ENCODE results near the gene SCAP. TPM values are rescaled to one million over a fixed set of nuclear protein-coding genes. Genes with fewer than 3 reads are reported as not detected.

Gene SCAP
- total RNA-seq, 2 experiments from 2014 or later = 57.5 to 60.7 TPM

DNA sequence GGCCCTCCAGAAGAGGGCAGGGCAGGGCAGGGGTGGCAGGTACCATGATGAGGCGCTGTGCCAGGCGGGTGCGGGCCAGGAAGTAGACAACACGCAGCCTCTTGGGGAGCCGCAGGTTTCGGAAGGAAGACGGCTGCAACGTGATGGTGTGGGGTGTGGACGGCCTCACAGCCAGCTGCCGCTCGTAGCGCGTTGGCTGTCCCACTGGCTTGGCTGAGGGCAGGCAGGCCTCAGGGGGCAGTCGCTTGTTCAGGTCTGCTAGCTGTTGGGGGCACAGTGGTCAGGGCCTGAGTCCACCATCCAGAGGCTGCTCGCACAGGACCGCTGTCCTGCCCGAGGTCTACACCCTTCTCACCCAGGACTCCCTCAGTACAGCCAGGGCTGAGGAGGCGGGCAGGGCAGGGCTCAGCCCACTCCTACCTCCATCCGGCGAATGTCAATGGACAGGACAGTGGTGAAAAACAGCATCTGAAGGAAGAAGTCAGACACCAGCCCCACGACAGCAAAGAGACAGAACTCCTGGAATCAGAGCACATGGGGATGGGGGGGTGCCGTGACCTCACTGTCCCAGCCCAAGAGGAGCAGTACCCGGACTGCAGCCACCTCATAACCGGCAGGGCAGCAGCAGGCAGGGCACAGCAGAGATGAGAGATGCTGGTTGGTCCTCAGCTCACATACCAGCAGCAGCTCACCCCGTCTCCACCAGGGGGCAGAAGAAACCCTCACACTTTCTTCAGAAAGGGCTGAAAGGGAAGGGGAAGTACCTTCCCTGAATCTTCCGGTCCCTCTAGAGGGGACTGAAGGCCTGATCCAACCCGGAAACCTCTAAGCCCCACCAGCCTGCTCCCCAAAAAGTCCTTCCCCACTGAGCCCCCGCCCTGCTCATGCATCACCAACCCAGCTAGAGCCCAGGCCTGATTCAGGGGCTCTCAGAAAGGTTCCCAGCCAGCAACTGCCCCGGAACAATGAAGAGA is 54.9 kb downstream of the SCAP start:
- Mint-ChIP-seq H3K4me3 (peak overlapping the region; percentile 69), H3K27ac (peak overlapping the region; percentile 99), H3K4me1 (ENCODE audit: low read depth) (peaks cover 23% of the 10 kb centered on the region), H3K27me3 (ENCODE audit: low read depth) (no peaks in the 10 kb centered on the region), H3K9me3 (ENCODE audit: insufficient read depth) (no peaks in the 10 kb centered on the region), H3K36me3 (ENCODE audit: low read depth) (peaks cover 25% of the 10 kb centered on the region)
- ChIA-PET CTCF (interaction anchor here (0.6 to 4.4 kb wide), 44 partner anchors 8 to 417 kb away, joined by 3 to 100 read pairs (median 5); partner anchors contain the start of genes ELP6, PTPN23, SCAP and SETD2), POLR2A (interaction anchor here (0.6 to 1.3 kb wide), 8 partner anchors 12 to 433 kb away, joined by 3 to 10 read pairs (median 3); partner anchors contain the start of genes ELP6 and SCAP)
- DNase-seq (peak; percentile 95), ATAC-seq (peak; percentile 96)

DNA sequence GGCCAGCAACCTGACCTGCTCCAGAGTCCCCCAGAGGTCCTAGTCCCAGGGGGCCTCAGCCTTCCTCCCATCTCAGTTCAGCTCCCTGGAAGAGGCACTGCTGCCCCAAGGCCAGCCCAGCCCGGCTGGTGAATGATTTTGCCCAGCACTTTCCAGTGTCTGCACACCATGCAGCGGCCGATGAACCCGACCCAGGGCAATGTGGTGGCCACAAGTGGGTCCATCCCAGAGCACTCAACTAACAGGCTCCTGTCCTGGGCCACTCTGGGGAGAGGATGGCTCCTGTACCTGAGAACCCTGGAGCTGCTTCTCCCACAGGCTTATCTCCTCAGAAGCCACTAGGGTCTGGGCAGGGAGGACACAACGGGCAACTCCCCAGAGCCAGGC is 55.7 kb downstream of the SCAP start:
- Mint-ChIP-seq H3K36me3 (ENCODE audit: low read depth) (peaks cover 25% of the 10 kb centered on the region), H3K27ac (peak overlapping the region; percentile 11), H3K9me3 (ENCODE audit: insufficient read depth) (no peaks in the 10 kb centered on the region), H3K4me3 (no peak overlapping the region), H3K27me3 (ENCODE audit: low read depth) (no peaks in the 10 kb centered on the region), H3K4me1 (ENCODE audit: low read depth) (peaks cover 23% of the 10 kb centered on the region)
- ChIA-PET CTCF (interaction anchor here (1.6 to 4.4 kb wide), 6 partner anchors 15 to 98 kb away, joined by 4 to 100 read pairs (median 8); partner anchors contain the start of gene SCAP), POLR2A (no interaction called here)
- no peak for ATAC-seq
- DNase-seq = no peak

- no peak for ATAC-seq
- Mint-ChIP-seq H3K27ac (peak overlapping the region; percentile 59), H3K27me3 (ENCODE audit: low read depth) (no peaks in the 10 kb centered on the region), H3K36me3 (ENCODE audit: low read depth) (peaks cover 25% of the 10 kb centered on the region), H3K4me1 (ENCODE audit: low read depth) (peaks cover 23% of the 10 kb centered on the region), H3K4me3 (no peak overlapping the region), H3K9me3 (ENCODE audit: insufficient read depth) (no peaks in the 10 kb centered on the region)
- CTCF ChIA-PET = interaction anchor here (1.0 to 2.3 kb wide), 3 partner anchors 17 to 73 kb away, joined by 3 to 14 read pairs (median 9); partner anchors contain the start of gene SCAP
- no peak for DNase-seq
- POLR2A ChIA-PET = no interaction called here
Measured at GRCh38 chr3:47419083-47420043, 56.4 kb downstream of the SCAP start.

GRCh38 chr3:47418167-47419082 is 57.3 kb downstream of the SCAP start:
- peaks cover 32% of the 10 kb centered on the region for H3K36me3 Mint-ChIP-seq (ENCODE audit: low read depth)
- DNase-seq (no peak), ATAC-seq (no peak)
- no peak overlapping the region for H3K4me3 Mint-ChIP-seq
- peak overlapping the region; percentile 59 for H3K27ac Mint-ChIP-seq
- ChIA-PET CTCF (interaction anchor here (1.0 to 2.1 kb wide), 2 partner anchors 18 to 58 kb away, joined by 3 to 9 read pairs; partner anchors contain the start of gene SCAP), POLR2A (no interaction called here)
- H3K9me3 Mint-ChIP-seq (ENCODE audit: insufficient read depth) = no peaks in the 10 kb centered on the region
- no peaks in the 10 kb centered on the region for H3K27me3 Mint-ChIP-seq (ENCODE audit: low read depth)
- peaks cover 23% of the 10 kb centered on the region for H3K4me1 Mint-ChIP-seq (ENCODE audit: low read depth)

DNA sequence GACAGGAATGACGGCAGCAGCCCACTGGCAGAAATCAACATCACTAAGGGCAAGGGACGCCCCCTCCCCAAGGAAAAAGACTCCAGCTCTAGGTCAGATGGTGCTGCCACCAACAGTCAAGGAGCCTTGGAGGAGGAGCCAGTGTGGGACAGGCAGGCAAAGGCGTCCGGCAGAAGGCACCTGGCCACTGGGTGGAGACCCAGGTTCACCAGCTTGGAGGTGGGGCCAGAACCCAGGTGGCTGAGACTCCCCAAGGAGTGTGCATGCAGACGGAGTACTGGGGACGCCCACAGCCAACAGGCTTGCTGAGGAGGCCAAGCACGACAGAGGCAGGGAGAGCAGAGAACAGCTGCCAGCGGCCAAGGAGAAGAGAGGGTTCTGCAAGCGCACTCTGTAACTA is 59.7 kb downstream of the SCAP start:
- peaks cover 4% of the 10 kb centered on the region for H3K4me1 Mint-ChIP-seq (ENCODE audit: low read depth)
- no peak for DNase-seq
- H3K27me3 Mint-ChIP-seq (ENCODE audit: low read depth) = no peaks in the 10 kb centered on the region
- no peak for ATAC-seq
- no peaks in the 10 kb centered on the region for H3K9me3 Mint-ChIP-seq (ENCODE audit: insufficient read depth)
- H3K36me3 Mint-ChIP-seq (ENCODE audit: low read depth) = peaks cover 34% of the 10 kb centered on the region
- ChIA-PET POLR2A (no interaction called here), CTCF (interaction anchor here (2.0 kb wide), 1 partner anchor 60 kb away, joined by 7 read pairs; the partner anchor contains the start of gene SCAP)
- no peak overlapping the region for H3K4me3 Mint-ChIP-seq
- H3K27ac Mint-ChIP-seq = no peak overlapping the region

DNA sequence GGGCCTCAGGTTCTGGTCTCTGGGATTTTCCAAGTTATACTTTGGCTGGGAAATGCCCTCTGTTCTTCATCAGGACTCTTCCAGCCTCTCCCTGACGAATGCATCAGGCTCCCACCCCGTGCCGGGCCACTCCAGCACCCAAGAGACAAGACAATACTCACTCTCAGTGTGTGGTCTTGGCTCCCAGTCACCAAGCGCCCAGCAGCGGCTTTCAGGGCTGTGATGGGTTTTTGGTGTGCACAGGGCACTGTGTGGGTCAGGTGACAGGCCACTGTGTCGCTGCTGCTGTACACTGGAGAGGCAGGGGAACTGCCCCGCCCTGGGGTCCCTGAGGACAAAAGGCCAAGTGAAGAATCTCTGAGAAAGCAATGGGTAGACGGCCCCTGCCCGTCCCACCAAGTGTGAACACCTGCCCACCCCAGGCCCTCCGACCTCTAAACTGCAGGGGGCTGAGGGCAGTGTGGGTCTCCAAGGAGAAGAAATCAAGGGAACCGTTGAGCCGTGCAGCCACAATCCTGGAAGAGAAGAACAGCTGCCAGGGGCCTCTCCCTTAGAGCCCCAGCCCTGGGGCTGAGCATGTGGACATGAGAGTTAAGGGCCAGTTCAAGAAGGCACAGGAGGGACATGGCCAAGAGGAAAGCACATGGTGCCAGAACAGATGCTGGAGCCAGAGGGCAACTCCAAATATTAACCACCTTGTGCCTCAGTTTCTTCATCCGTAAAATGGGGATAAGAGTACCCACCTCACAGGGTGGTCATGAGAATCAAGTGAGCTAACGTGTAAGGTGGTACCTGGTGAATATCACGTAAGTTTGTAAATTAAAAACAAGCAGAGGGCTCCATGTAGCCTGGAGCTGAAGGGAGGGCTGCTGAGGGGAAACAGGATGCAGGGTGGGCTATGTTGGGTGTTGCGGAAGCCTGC is 60.8 kb downstream of the SCAP start:
- no peaks in the 10 kb centered on the region for H3K9me3 Mint-ChIP-seq (ENCODE audit: insufficient read depth)
- ATAC-seq = no peak
- no peaks in the 10 kb centered on the region for H3K4me1 Mint-ChIP-seq (ENCODE audit: low read depth)
- no peak overlapping the region for H3K27ac Mint-ChIP-seq
- ChIA-PET POLR2A (no interaction called here), CTCF (interaction anchor here (2.0 kb wide), 1 partner anchor 61 kb away, joined by 7 read pairs; the partner anchor contains the start of gene SCAP)
- no peak overlapping the region for H3K4me3 Mint-ChIP-seq
- no peaks in the 10 kb centered on the region for H3K27me3 Mint-ChIP-seq (ENCODE audit: low read depth)
- H3K36me3 Mint-ChIP-seq (ENCODE audit: low read depth) = peaks cover 30% of the 10 kb centered on the region
- no peak for DNase-seq

GRCh38 chr3:47414161-47414564 is 61.6 kb downstream of the SCAP start:
- H3K27me3 Mint-ChIP-seq (ENCODE audit: low read depth) = no peaks in the 10 kb centered on the region
- H3K9me3 Mint-ChIP-seq (ENCODE audit: insufficient read depth) = no peaks in the 10 kb centered on the region
- no peaks in the 10 kb centered on the region for H3K4me1 Mint-ChIP-seq (ENCODE audit: low read depth)
- DNase-seq (no peak), ATAC-seq (no peak)
- H3K27ac Mint-ChIP-seq = no peak overlapping the region
- CTCF ChIA-PET = no interaction called here
- POLR2A ChIA-PET = no interaction called here
- no peak overlapping the region for H3K4me3 Mint-ChIP-seq
- H3K36me3 Mint-ChIP-seq (ENCODE audit: low read depth) = peaks cover 25% of the 10 kb centered on the region

DNA sequence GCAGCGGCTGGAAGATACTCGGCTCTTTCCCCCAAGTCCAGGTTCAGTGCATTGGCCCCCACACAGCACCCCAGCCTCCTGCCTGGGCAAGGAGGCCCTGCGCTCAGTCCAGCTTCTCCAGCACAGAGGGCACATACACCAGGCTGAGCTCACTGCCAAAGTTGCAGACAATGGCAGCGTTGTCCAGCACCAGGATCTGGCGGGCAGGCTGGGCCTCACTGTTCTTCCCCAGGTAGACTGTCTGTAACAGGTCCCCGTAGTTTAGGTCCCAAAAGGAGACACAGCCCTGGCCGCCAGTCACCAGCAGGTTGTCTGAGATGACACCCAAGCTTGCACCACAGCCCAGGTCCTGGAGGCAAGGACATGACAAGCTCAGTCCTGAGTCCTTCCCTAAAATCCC is 62.0 kb downstream of the SCAP start:
- Mint-ChIP-seq H3K4me1 (ENCODE audit: low read depth) (no peaks in the 10 kb centered on the region), H3K36me3 (ENCODE audit: low read depth) (peaks cover 21% of the 10 kb centered on the region), H3K9me3 (ENCODE audit: insufficient read depth) (no peaks in the 10 kb centered on the region), H3K27me3 (ENCODE audit: low read depth) (no peaks in the 10 kb centered on the region), H3K4me3 (no peak overlapping the region), H3K27ac (no peak overlapping the region)
- POLR2A ChIA-PET = no interaction called here
- ATAC-seq (no peak), DNase-seq (no peak)
- CTCF ChIA-PET = no interaction called here

GRCh38 chr3:47412842-47413520 is 62.8 kb downstream of the SCAP start:
- H3K4me3 Mint-ChIP-seq = no peak overlapping the region
- peaks cover 23% of the 10 kb centered on the region for H3K36me3 Mint-ChIP-seq (ENCODE audit: low read depth)
- ATAC-seq = no peak
- POLR2A ChIA-PET = interaction anchor here (0.6 to 0.9 kb wide), 3 partner anchors 249 to 1501 kb away, joined by 3 read pairs; partner anchors contain the start of gene SETD2
- CTCF ChIA-PET = interaction anchor here (1.2 kb wide), 1 partner anchor 8 kb away, joined by 7 read pairs; no protein-coding TSS in a partner anchor
- H3K27me3 Mint-ChIP-seq (ENCODE audit: low read depth) = no peaks in the 10 kb centered on the region
- DNase-seq = no peak
- H3K9me3 Mint-ChIP-seq (ENCODE audit: insufficient read depth) = no peaks in the 10 kb centered on the region
- H3K27ac Mint-ChIP-seq = no peak overlapping the region
- H3K4me1 Mint-ChIP-seq (ENCODE audit: low read depth) = no peaks in the 10 kb centered on the region

DNA sequence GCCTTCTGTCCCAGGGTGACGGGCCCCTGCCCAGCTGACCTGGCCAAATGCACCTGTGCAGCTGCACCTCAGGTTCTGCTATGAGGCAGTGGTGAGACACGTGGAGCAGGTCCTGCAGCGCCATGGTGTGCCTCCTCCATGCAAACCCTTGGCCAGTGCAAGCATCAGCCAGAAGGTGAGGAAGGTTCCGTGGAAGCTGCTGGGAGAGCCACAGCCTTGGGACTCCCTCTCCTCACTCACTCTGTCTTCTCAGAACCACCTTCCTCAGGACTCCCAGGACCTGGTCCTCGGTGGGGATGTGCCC is 63.3 kb downstream of the SCAP start:
- no peak overlapping the region for H3K4me3 Mint-ChIP-seq
- ChIA-PET POLR2A (interaction anchor here (0.9 kb wide), 1 partner anchor 248 kb away, joined by 3 read pairs; the partner anchor contains the start of gene SETD2), CTCF (interaction anchor here (1.2 kb wide), 1 partner anchor 9 kb away, joined by 7 read pairs; no protein-coding TSS in a partner anchor)
- peaks cover 27% of the 10 kb centered on the region for H3K36me3 Mint-ChIP-seq (ENCODE audit: low read depth)
- H3K9me3 Mint-ChIP-seq (ENCODE audit: insufficient read depth) = no peaks in the 10 kb centered on the region
- ATAC-seq (no peak), DNase-seq (no peak)
- H3K27me3 Mint-ChIP-seq (ENCODE audit: low read depth) = no peaks in the 10 kb centered on the region
- no peaks in the 10 kb centered on the region for H3K4me1 Mint-ChIP-seq (ENCODE audit: low read depth)
- H3K27ac Mint-ChIP-seq = no peak overlapping the region
